HG02973 (cell line): ENCODE measurements around the gene THEM4.

Source experiments
- ATAC-seq: cut with Tn5 transposase; IDR thresholded peaks from one replicate; pipeline ENCODE4 v1.9.1; 2021; ENCODE audit warnings: moderate library complexity; ENCODE audit not compliant: unreplicated experiment

THEM4 gene

GRCh38 chr1:151909167-151910149, at the start of gene THEM4:
THEM4 (minus strand) TSS chr1:151909511; CDS start chr1:151909458, 53 bp downstream.
- peak; percentile 97 for ATAC-seq

- no peak for ATAC-seq
These were observed 49.6 kb upstream of the THEM4 start for GRCh38 chr1:151958959-151959358.

GRCh38 chr1:151956957-151957497, 47.7 kb upstream of the THEM4 start:
- no peak for ATAC-seq

GRCh38 chr1:151953409-151954094, 44.2 kb upstream of the THEM4 start:
- ATAC-seq = no peak

- no peak for ATAC-seq
These were observed 43.5 kb upstream of the THEM4 start for GRCh38 chr1:151952811-151953210.

GRCh38 chr1:151949371-151950193, 40.3 kb upstream of the THEM4 start:
- ATAC-seq = no peak

- ATAC-seq = no peak
These were observed 39.2 kb upstream of the THEM4 start for GRCh38 chr1:151948506-151948905.

- no peak for ATAC-seq
These were observed 37.8 kb upstream of the THEM4 start for GRCh38 chr1:151947140-151947539.

- no peak for ATAC-seq
These were observed 36.7 kb upstream of the THEM4 start for GRCh38 chr1:151945725-151946722.

- no peak for ATAC-seq
These were observed 35.7 kb upstream of the THEM4 start for GRCh38 chr1:151944857-151945575.

GRCh38 chr1:151944126-151944856, 35.0 kb upstream of the THEM4 start:
- no peak for ATAC-seq

GRCh38 chr1:151943591-151943990, 34.3 kb upstream of the THEM4 start:
- no peak for ATAC-seq

- no peak for ATAC-seq
These were observed 33.6 kb upstream of the THEM4 start for GRCh38 chr1:151942882-151943281.

GRCh38 chr1:151940541-151940940, 31.2 kb upstream of the THEM4 start:
- no peak for ATAC-seq

GRCh38 chr1:151939779-151940178, 30.5 kb upstream of the THEM4 start:
- no peak for ATAC-seq

GRCh38 chr1:151939141-151939540, 29.8 kb upstream of the THEM4 start:
- no peak for ATAC-seq

GRCh38 chr1:151936653-151937052, 27.3 kb upstream of the THEM4 start:
- no peak for ATAC-seq

- ATAC-seq = no peak
These were observed 26.7 kb upstream of the THEM4 start for GRCh38 chr1:151935894-151936602.
